Measurements from ENCODE around the gene C10orf143.

The C10orf143 gene

GRCh38 chr10:130066743-130067142 lies 43.9 kb downstream of the C10orf143 start:
- TF ChIP-seq CTCF (conservative IDR thresholded peaks at IDR 0.05; ENCODE audit: low read depth, low read length) = no peak
- DNase-seq (ENCODE audit: low read depth) = no peak
- no peak overlapping the region for H3K4me3 ChIP-seq (ENCODE audit: low read length)

- TF ChIP-seq CTCF (conservative IDR thresholded peaks at IDR 0.05; ENCODE audit: low read depth, low read length) = no peak
- no peak for DNase-seq (ENCODE audit: low read depth)
- H3K4me3 ChIP-seq (ENCODE audit: low read length) = no peak overlapping the region
Measured at GRCh38 chr10:130065251-130065650, 45.4 kb downstream of the C10orf143 start.

GRCh38 chr10:130064783-130065182 lies 45.8 kb downstream of the C10orf143 start:
- H3K4me3 ChIP-seq (ENCODE audit: low read length) = no peak overlapping the region
- no peak for TF ChIP-seq CTCF (conservative IDR thresholded peaks at IDR 0.05; ENCODE audit: low read depth, low read length)
- DNase-seq (ENCODE audit: low read depth) = no peak

GRCh38 chr10:130062976-130063375 lies 47.7 kb downstream of the C10orf143 start:
- DNase-seq (ENCODE audit: low read depth) = no peak
- no peak overlapping the region for H3K4me3 ChIP-seq (ENCODE audit: low read length)
- no peak for TF ChIP-seq CTCF (conservative IDR thresholded peaks at IDR 0.05; ENCODE audit: low read depth, low read length)

GRCh38 chr10:130062201-130062600 lies 48.4 kb downstream of the C10orf143 start:
- no peak for TF ChIP-seq CTCF (conservative IDR thresholded peaks at IDR 0.05; ENCODE audit: low read depth, low read length)
- DNase-seq (ENCODE audit: low read depth) = no peak
- H3K4me3 ChIP-seq (ENCODE audit: low read length) = no peak overlapping the region

- DNase-seq (ENCODE audit: low read depth) = no peak
- TF ChIP-seq CTCF (conservative IDR thresholded peaks at IDR 0.05; ENCODE audit: low read depth, low read length) = no peak
Measured at GRCh38 chr10:130061760-130062159, 48.9 kb downstream of the C10orf143 start.

GRCh38 chr10:130054021-130054420 lies 56.6 kb downstream of the C10orf143 start:
- no peak for DNase-seq (ENCODE audit: low read depth)
- no peak overlapping the region for H3K4me3 ChIP-seq (ENCODE audit: low read length)
- TF ChIP-seq CTCF (conservative IDR thresholded peaks at IDR 0.05; ENCODE audit: low read depth, low read length) = no peak

More at GRCh38 chr10:130061760-130062159, 48.9 kb downstream of the C10orf143 start:
- no peak overlapping the region for H3K4me3 ChIP-seq (ENCODE audit: low read length)

Measured in retinal pigment epithelial cell (primary cell).